PC-3 (cell line): ENCODE data around the gene FAM168A. TPM values are rescaled to one million over a fixed set of nuclear protein-coding genes. Genes with fewer than 3 reads are reported as not detected.

Source experiments
- ATAC-seq: fragments of 200-7000 bp; cut with Tn5 transposase; 2 replicates; pipeline ENCODE4 v1.9.1; 2020; ENCODE audit warnings: mild to moderate bottlenecking, moderate library complexity
- BruUV-seq: library from RNA; stranded (reverse); fragments of 400-500 nt; replicated peaks from 2 replicates; lab custom pipeline; 2021; lab: Mats Ljungman, UMichigan
- CTCF ChIA-PET: fragments of 300-600 bp; sonication (Branson Sonifier 250); formaldehyde crosslinking; loops from one replicate; lab custom pipeline; 2022; ENCODE audit warnings: antibody characterized with exemption; lab: Charles Lee
- POLR2A ChIA-PET: fragments of 300-600 bp; sonication (Branson Sonifier 250); formaldehyde crosslinking; loops from one replicate; lab custom pipeline; 2022; ENCODE audit warnings: antibody characterized with exemption; ENCODE audit not compliant: unreplicated experiment; lab: Charles Lee
- DNase-seq: peaks from one replicate; pipeline ENCODE4 v3.0.0-alpha.2; 2015
- H2AFZ ChIP-seq: fragments of 300-600 bp; sonication (generic); 2 replicates; pipeline ENCODE4 v1.6.0; 2016; ENCODE audit warnings: antibody characterized with exemption, low read length
- H3F3A ChIP-seq: fragments of 300-600 bp; sonication (generic); one replicate; pipeline ENCODE4 v1.6.0; 2017; ENCODE audit warnings: antibody characterized with exemption, low read length, control low read depth, mild to moderate bottlenecking; ENCODE audit not compliant: unreplicated experiment
- H3K27ac ChIP-seq: fragments of 300-600 bp; sonication (generic); 2 replicates; pipeline ENCODE4 v1.5.1; 2016; ENCODE audit warnings: mild to moderate bottlenecking, low read length
- H3K27me3 ChIP-seq: fragments of 300-600 bp; sonication (generic); 2 replicates; pipeline ENCODE4 v1.6.1; 2016; ENCODE audit warnings: low read length, mixed read lengths
- H3K36me3 ChIP-seq: fragments of 300-600 bp; sonication (generic); 2 replicates; pipeline ENCODE4 v1.6.1; 2016; ENCODE audit warnings: low read depth, mixed run types, low read length, mixed read lengths
- H3K4me1 ChIP-seq: fragments of 300-600 bp; sonication (generic); 2 replicates; pipeline ENCODE4 v1.5.1; 2016; ENCODE audit warnings: low read length; ENCODE audit not compliant: insufficient read depth
- H3K4me2 ChIP-seq: fragments of 300-600 bp; sonication (generic); 2 replicates; pipeline ENCODE4 v1.6.0; 2016; ENCODE audit warnings: low read length
- H3K4me3 ChIP-seq: fragments of 300-600 bp; sonication (generic); 2 replicates; pipeline ENCODE4 v1.5.1; 2016; ENCODE audit warnings: mild to moderate bottlenecking, low read length, mixed read lengths
- H3K79me2 ChIP-seq: fragments of 300-600 bp; sonication (generic); 2 replicates; pipeline ENCODE4 v1.6.1; 2017; ENCODE audit warnings: low read length, mixed read lengths
- H3K9ac ChIP-seq: fragments of 300-600 bp; sonication (generic); 2 replicates; pipeline ENCODE4 v1.6.0; 2016; ENCODE audit warnings: mild to moderate bottlenecking, low read length
- H3K9me2 ChIP-seq: fragments of 300-600 bp; sonication (generic); replicated peaks from 2 replicates; pipeline ENCODE4 v1.6.1; 2016; ENCODE audit warnings: mixed run types, low read length, mixed read lengths
- H3K9me3 ChIP-seq: fragments of 300-600 bp; sonication (generic); 2 replicates; pipeline ENCODE4 v1.6.1; 2016; ENCODE audit warnings: low read length, mixed read lengths
- H4K20me1 ChIP-seq: fragments of 300-600 bp; sonication (generic); 2 replicates; pipeline ENCODE4 v1.6.1; 2016; ENCODE audit warnings: low read length, mixed read lengths
- CTCF ChIP-seq: fragments of 300-600 bp; sonication (generic); conservative IDR thresholded peaks from 2 replicates; pipeline ENCODE4 v1.5.1; 2017; ENCODE audit warnings: antibody characterized with exemption, low read depth, mild to moderate bottlenecking, low read length
- EZH2 ChIP-seq: fragments of 300-600 bp; sonication (generic); IDR thresholded peaks from one replicate; pipeline ENCODE4 v1.6.1; 2017; ENCODE audit warnings: antibody characterized with exemption, mild to moderate bottlenecking, low read length; ENCODE audit not compliant: unreplicated experiment
- EZH2phosphoT487 ChIP-seq: fragments of 300-600 bp; sonication (generic); IDR thresholded peaks from 2 replicates; pipeline ENCODE4 v1.6.1; 2018; ENCODE audit warnings: mild to moderate bottlenecking, antibody characterized with exemption, low read length, borderline replicate concordance
- intact Hi-C: fragments of 100-400 bp; cut with micrococcal nuclease; formaldehyde crosslinking; loops from 2 replicates; pipeline ENCODE4 v1.9.0; 2023
- total RNA-seq: library from RNA; depleted of rRNA; stranded (reverse); fragments of >200 nt; gene quantifications from 2 replicates; pipeline ENCODE4 v1.2.3, GENCODE V29; 2014

Gene FAM168A
- total RNA-seq, 1 experiment from 2014 or later: 24.5 TPM

DNA sequence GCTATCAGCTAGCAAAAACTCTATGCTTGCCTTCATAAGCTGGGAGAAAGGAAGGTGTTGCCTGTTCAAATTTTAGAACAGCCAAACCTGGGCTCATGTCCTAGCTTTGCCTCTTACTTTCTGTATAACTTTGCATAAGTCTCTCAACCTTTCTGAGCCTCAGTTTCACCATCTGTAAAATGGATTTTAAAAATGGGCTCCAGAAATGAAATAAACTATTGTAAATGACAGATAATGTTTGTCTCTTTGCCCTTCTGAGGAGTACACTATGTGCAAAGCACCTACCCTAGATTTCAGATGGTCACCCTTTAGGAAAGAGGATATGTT lies 68.7 kb downstream of the FAM168A start:
- intact Hi-C loops: no loop called here
- CTCF ChIA-PET: no interaction called here

GRCh38 chr11:73528483-73529203 lies 69.3 kb downstream of the FAM168A start:
- Histone ChIP-seq H3K27ac (no peak overlapping the region), H4K20me1 (peaks cover 3% of the 10 kb centered on the region; the same call in 1 of the 2 replicates), H3K9me2 (no peaks in the 10 kb centered on the region), H3K9me3 (no peaks in the 10 kb centered on the region), H3F3A (no peaks in the 10 kb centered on the region), H3K4me2 (no peak overlapping the region), H3K9ac (no peak overlapping the region), H3K36me3 (no peaks in the 10 kb centered on the region), H3K4me1 (no peaks in the 10 kb centered on the region), H3K4me3 (no peak overlapping the region), H3K27me3 (no peaks in the 10 kb centered on the region), H3K79me2 (no peaks in the 10 kb centered on the region), H2AFZ (no peak overlapping the region)
- BruUV-seq: no TSS peak
- TF ChIP-seq CTCF (no peak), EZH2phosphoT487 (no peak), EZH2 (no peak)
- POLR2A ChIA-PET: no interaction called here
- ATAC-seq: no peak
- DNase-seq: no peak
- CTCF ChIA-PET: no interaction called here
- intact Hi-C loops: no loop called here

More for the DNA sequence above, 68.7 kb downstream of the FAM168A start:
- Histone ChIP-seq H3K27me3 (no peaks in the 10 kb centered on the region), H3K27ac (no peak overlapping the region), H3K9ac (no peak overlapping the region), H3K4me1 (no peaks in the 10 kb centered on the region), H3F3A (no peaks in the 10 kb centered on the region), H3K4me3 (no peak overlapping the region), H2AFZ (no peak overlapping the region), H3K9me2 (no peaks in the 10 kb centered on the region), H3K36me3 (no peaks in the 10 kb centered on the region), H3K79me2 (no peaks in the 10 kb centered on the region), H3K4me2 (no peak overlapping the region), H4K20me1 (peaks cover 5% of the 10 kb centered on the region; the same call in 1 of the 2 replicates), H3K9me3 (no peaks in the 10 kb centered on the region)
- TF ChIP-seq EZH2: no peak
- DNase-seq (no peak), ATAC-seq (no peak)
- no TSS peak for BruUV-seq
- POLR2A ChIA-PET: no interaction called here

- Histone ChIP-seq H3K27me3 (no peaks in the 10 kb centered on the region), H3K27ac (no peak overlapping the region), H3K79me2 (no peaks in the 10 kb centered on the region), H3K4me1 (no peaks in the 10 kb centered on the region), H2AFZ (no peak overlapping the region), H3K9me2 (no peaks in the 10 kb centered on the region), H3F3A (no peaks in the 10 kb centered on the region), H3K9me3 (no peaks in the 10 kb centered on the region), H3K4me3 (no peak overlapping the region), H4K20me1 (no peaks in the 10 kb centered on the region), H3K9ac (no peak overlapping the region), H3K4me2 (no peak overlapping the region), H3K36me3 (no peaks in the 10 kb centered on the region)
- ChIA-PET CTCF (no interaction called here), POLR2A (no interaction called here)
- DNase-seq (no peak), ATAC-seq (no peak)
- intact Hi-C loops: no loop called here
- no TSS peak for BruUV-seq
- TF ChIP-seq CTCF (no peak), EZH2phosphoT487 (no peak)
Measured at GRCh38 chr11:73528013-73528412, 69.9 kb downstream of the FAM168A start.
